ENCODE results near the gene CLGN. TPM values are rescaled to one million over a fixed set of nuclear protein-coding genes. Genes with fewer than 3 reads are reported as not detected.
"Not testable (repeated sequence)": the region's sequence is repeated elsewhere in the genome, so short reads cannot be mapped to it uniquely, and the experiment has no call there.

CLGN gene
- total RNA-seq, 2 donors from 2014 or later: 40.8 to 92.6 TPM

- no peak for TF ChIP-seq CTCF (IDR thresholded peaks at IDR 0.05)
- Histone ChIP-seq H3K27ac (peak overlapping the region; percentile 83 to 87), H3K4me3 (peak overlapping the region; percentile 49 to 71), H3K9me3 (no peaks in the 10 kb centered on the region), H3K4me1 (peaks cover 0 to 18% of the 10 kb centered on the region in 2 donors), H3K27me3 (no peaks in the 10 kb centered on the region), H3K36me3 (no peaks in the 10 kb centered on the region)
- no peak for DNase-seq (ENCODE audit: low spot score)
Observed at GRCh38 chr4:140427919-140428471, 547 bp upstream of the CLGN start.

- TF ChIP-seq CTCF (IDR thresholded peaks at IDR 0.05): no peak
- H3K27ac ChIP-seq: peak overlapping the region; percentile 83 to 87
- no peaks in the 10 kb centered on the region for H3K27me3 ChIP-seq
- no peak for DNase-seq (ENCODE audit: low spot score)
- peaks cover 0 to 18% of the 10 kb centered on the region in 2 donors for H3K4me1 ChIP-seq
- peak overlapping the region; percentile 49 to 71 for H3K4me3 ChIP-seq
- no peaks in the 10 kb centered on the region for H3K36me3 ChIP-seq
- no peaks in the 10 kb centered on the region for H3K9me3 ChIP-seq
Observed at GRCh38 chr4:140426610-140427105, 790 bp downstream of the CLGN start.

GRCh38 chr4:140423106-140423505 lies 4.3 kb downstream of the CLGN start:
- Histone ChIP-seq H3K27me3 (no peaks in the 10 kb centered on the region), H3K4me3 (no peak overlapping the region), H3K9me3 (no peaks in the 10 kb centered on the region), H3K4me1 (peaks cover 0 to 18% of the 10 kb centered on the region in 2 donors), H3K27ac (no peak overlapping the region), H3K36me3 (no peaks in the 10 kb centered on the region)
- no peak for DNase-seq (ENCODE audit: low spot score)
- TF ChIP-seq CTCF (IDR thresholded peaks at IDR 0.05): no peak

- H3K36me3 ChIP-seq; DNase-seq (ENCODE audit: low spot score); H3K4me3 ChIP-seq; H3K9me3 ChIP-seq; H3K4me1 ChIP-seq; H3K27me3 ChIP-seq; H3K27ac ChIP-seq: not testable (repeated sequence)
Observed at GRCh38 chr4:140413130-140413969, 14.1 kb downstream of the CLGN start.

GRCh38 chr4:140408974-140409373 lies 18.5 kb downstream of the CLGN start:
- no peaks in the 10 kb centered on the region for H3K4me1 ChIP-seq
- H3K36me3 ChIP-seq: no peaks in the 10 kb centered on the region
- no peaks in the 10 kb centered on the region for H3K27me3 ChIP-seq
- H3K9me3 ChIP-seq: no peaks in the 10 kb centered on the region
- DNase-seq (ENCODE audit: low spot score): no peak
- no peak overlapping the region for H3K4me3 ChIP-seq
- TF ChIP-seq CTCF (IDR thresholded peaks at IDR 0.05): no peak
- H3K27ac ChIP-seq: no peak overlapping the region

GRCh38 chr4:140406292-140406691 lies 21.2 kb downstream of the CLGN start:
- no peak overlapping the region for H3K27ac ChIP-seq
- no peak for TF ChIP-seq CTCF (IDR thresholded peaks at IDR 0.05)

More at GRCh38 chr4:140406292-140406691, 21.2 kb downstream of the CLGN start:
- DNase-seq (ENCODE audit: low spot score): no peak
- no peaks in the 10 kb centered on the region for H3K9me3 ChIP-seq
- H3K4me3 ChIP-seq: no peak overlapping the region
- H3K4me1 ChIP-seq: no peaks in the 10 kb centered on the region
- no peaks in the 10 kb centered on the region for H3K36me3 ChIP-seq
- H3K27me3 ChIP-seq: no peaks in the 10 kb centered on the region

Data from right atrium auricular region (tissue), 2 donors.